ENCODE measurements around the gene EVC2.

- TF ChIP-seq CEBPB (IDR thresholded peaks at IDR 0.05; ENCODE audit: low read depth, low read length) (no peak), RCOR1 (IDR thresholded peaks at IDR 0.05; ENCODE audit: insufficient replicate concordance, low read length) (no peak), CTCF (conservative IDR thresholded peaks at IDR 0.05; ENCODE audit: low read depth, low read length) (no peak)
Observed at GRCh38 chr4:5630762-5631161, 77.6 kb downstream of the EVC2 start.

All from IMR-90 (cell line).